Thyroid gland (tissue), 4 donors: ENCODE results near the gene TMEM88. TPM values are rescaled to one million over a fixed set of nuclear protein-coding genes. Genes with fewer than 3 reads are reported as not detected.
A peak's percentile ranks its signal among the peaks of the same experiment; 100 is the strongest.

Source experiments
- DNase-seq, 2 donors: peaks; one replicate each; pipeline ENCODE4 v3.0.0-alpha.2; 2019
- H3K27ac ChIP-seq, 3 donors: fragments of 200-600 bp; sonication (generic); 1 replicate in 2 of 3; 2 replicates in 1 of 3; pipeline ENCODE4 v1.5.1; 2016 to 2019; ENCODE audit warnings: mild to moderate bottlenecking in 1 of 3, moderate library complexity in 1 of 3
- H3K27me3 ChIP-seq: fragments of 200-600 bp; sonication (generic); one replicate; pipeline ENCODE4 v1.5.1; 2019
- H3K36me3 ChIP-seq, 2 donors: fragments of 200-600 bp; sonication (generic); one replicate each; pipeline ENCODE4 v1.5.1; 2016 to 2019
- H3K4me1 ChIP-seq, 2 donors: fragments of 200-600 bp; sonication (generic); one replicate each; pipeline ENCODE4 v1.5.1; 2017 to 2019
- H3K4me3 ChIP-seq, 3 donors: fragments of 200-600 bp; sonication (generic); replicated peaks in 1 of 3; 1 replicate in 2 of 3; 2 replicates in 1 of 3; pipeline ENCODE4 v1.5.1; 2016; ENCODE audit warnings: mild to moderate bottlenecking in 1 of 3
- H3K9me3 ChIP-seq: fragments of 200-600 bp; sonication (generic); one replicate; pipeline ENCODE4 v1.5.1; 2017
- POLR2A ChIP-seq, 2 donors: fragments of 450-650 bp; IDR thresholded peaks; one replicate each; pipeline ENCODE4 v1.6.1; 2017; ENCODE audit warnings: antibody characterized with exemption in 2 of 2, mild to moderate bottlenecking in 2 of 2, moderate library complexity in 1 of 2
- WGBS, 2 donors: methylation state at CpG; one replicate each; pipeline ENCODE4 v1.1.5; 2017; 5-methylcytosine and 5-hydroxymethylcytosine counted together
- intact Hi-C: fragments of 100-400 bp; cut with DNase I; formaldehyde crosslinking; loops from one replicate; pipeline ENCODE4 v1.15.1; 2023
- total RNA-seq, 4 donors: library from RNA; depleted of rRNA; stranded (reverse); fragments of >200 nt; gene quantifications; one replicate each; pipeline ENCODE4 v1.2.3, GENCODE V29; 2016
- TF ChIP-seq, protein P1 (sequence below), 6 experiments: fragments of 200-600 bp in 3 of 6; fragments of 450-650 bp in 3 of 6; sonication (generic) in 3 of 6; IDR thresholded peaks; one replicate each; pipeline ENCODE4 v1.5.1; 2016 to 2019; ENCODE audit warnings: antibody characterized with exemption in 6 of 6, mild to moderate bottlenecking in 2 of 6, inconsistent platforms in 1 of 6, moderate library complexity in 1 of 6

The TMEM88 gene
- total RNA-seq, 4 donors from 2014 or later, result 12.3 to 39.5 (median 18.4) TPM

GRCh38 chr17:7840875-7841274 is 14.0 kb upstream of the TMEM88 start:
- Histone ChIP-seq H3K27me3 (no peaks in the 10 kb centered on the region), H3K4me1 (peaks cover 39 to 47% of the 10 kb centered on the region in 2 donors), H3K27ac (peak overlapping the region; percentile 95 to 98 (median 97)), H3K4me3 (no peak overlapping the region), H3K9me3 (no peaks in the 10 kb centered on the region), H3K36me3 (peaks cover 5 to 7% of the 10 kb centered on the region in 2 donors)
- no peak for DNase-seq
- no peak for TF ChIP-seq POLR2A (IDR thresholded peaks at IDR 0.05)
- TF ChIP-seq, protein P1, sequence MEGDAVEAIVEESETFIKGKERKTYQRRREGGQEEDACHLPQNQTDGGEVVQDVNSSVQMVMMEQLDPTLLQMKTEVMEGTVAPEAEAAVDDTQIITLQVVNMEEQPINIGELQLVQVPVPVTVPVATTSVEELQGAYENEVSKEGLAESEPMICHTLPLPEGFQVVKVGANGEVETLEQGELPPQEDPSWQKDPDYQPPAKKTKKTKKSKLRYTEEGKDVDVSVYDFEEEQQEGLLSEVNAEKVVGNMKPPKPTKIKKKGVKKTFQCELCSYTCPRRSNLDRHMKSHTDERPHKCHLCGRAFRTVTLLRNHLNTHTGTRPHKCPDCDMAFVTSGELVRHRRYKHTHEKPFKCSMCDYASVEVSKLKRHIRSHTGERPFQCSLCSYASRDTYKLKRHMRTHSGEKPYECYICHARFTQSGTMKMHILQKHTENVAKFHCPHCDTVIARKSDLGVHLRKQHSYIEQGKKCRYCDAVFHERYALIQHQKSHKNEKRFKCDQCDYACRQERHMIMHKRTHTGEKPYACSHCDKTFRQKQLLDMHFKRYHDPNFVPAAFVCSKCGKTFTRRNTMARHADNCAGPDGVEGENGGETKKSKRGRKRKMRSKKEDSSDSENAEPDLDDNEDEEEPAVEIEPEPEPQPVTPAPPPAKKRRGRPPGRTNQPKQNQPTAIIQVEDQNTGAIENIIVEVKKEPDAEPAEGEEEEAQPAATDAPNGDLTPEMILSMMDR (IDR thresholded peaks at IDR 0.05), result no peak
- intact Hi-C loops, result loop anchor here (10.0 kb wide), 1 partner anchor 304 kb away; no protein-coding TSS in a partner anchor
- WGBS, 2 donors, result 82 to 97% methylated on average over 1 of the region's 1 CpG

GRCh38 chr17:7841396-7841914 is 13.4 kb upstream of the TMEM88 start:
- H3K4me1 ChIP-seq, result peaks cover 38 to 47% of the 10 kb centered on the region in 2 donors
- DNase-seq, result peak; percentile 93 to 94
- H3K27me3 ChIP-seq, result no peaks in the 10 kb centered on the region
- intact Hi-C loops, result loop anchor here (10.0 kb wide), 1 partner anchor 303 kb away; no protein-coding TSS in a partner anchor
- no peak for TF ChIP-seq POLR2A (IDR thresholded peaks at IDR 0.05)
- TF ChIP-seq, protein P1 (IDR thresholded peaks at IDR 0.05), result peak in 1 of 6 experiments; percentile 33
- 11 to 13% methylated on average over 16 of the region's 34 CpGs for WGBS, 2 donors
- H3K9me3 ChIP-seq, result no peaks in the 10 kb centered on the region
- peaks cover 10 to 13% of the 10 kb centered on the region in 2 donors for H3K36me3 ChIP-seq
- H3K27ac ChIP-seq, result peak overlapping the region; percentile 95 to 98 (median 97)
- peak overlapping the region in 2 of 3 donors; percentile 56 to 67 for H3K4me3 ChIP-seq

GRCh38 chr17:7841915-7842379 is 12.9 kb upstream of the TMEM88 start:
- intact Hi-C loops, result loop anchor here (10.0 kb wide), 1 partner anchor 303 kb away; no protein-coding TSS in a partner anchor
- Histone ChIP-seq H3K4me3 (peak overlapping the region; percentile 42 to 67 (median 63)), H3K27me3 (no peaks in the 10 kb centered on the region), H3K4me1 (peaks cover 33 to 42% of the 10 kb centered on the region in 2 donors), H3K36me3 (peaks cover 15 to 18% of the 10 kb centered on the region in 2 donors), H3K27ac (peak overlapping the region; percentile 95 to 98 (median 97)), H3K9me3 (no peaks in the 10 kb centered on the region)
- DNase-seq, result peak; percentile 92 to 95
- TF ChIP-seq, protein P1 (IDR thresholded peaks at IDR 0.05), result no peak
- TF ChIP-seq POLR2A (IDR thresholded peaks at IDR 0.05), result peak in 1 of 2 donors; percentile 46
- 0 to 1% methylated on average over 26 to 27 of the region's 46 CpGs for WGBS, 2 donors

- Histone ChIP-seq H3K9me3 (no peaks in the 10 kb centered on the region), H3K36me3 (peaks cover 22 to 24% of the 10 kb centered on the region in 2 donors), H3K4me1 (peaks cover 26 to 35% of the 10 kb centered on the region in 2 donors), H3K27me3 (no peaks in the 10 kb centered on the region), H3K4me3 (peak overlapping the region; percentile 63 to 77 (median 67)), H3K27ac (peak overlapping the region; percentile 95 to 98 (median 97))
- intact Hi-C loops, result loop anchor here (10.0 kb wide), 1 partner anchor 302 kb away; no protein-coding TSS in a partner anchor
- peak in 1 of 2 donors; percentile 22 for TF ChIP-seq POLR2A (IDR thresholded peaks at IDR 0.05)
- TF ChIP-seq, protein P1 (IDR thresholded peaks at IDR 0.05), result no peak
- DNase-seq, result peak; percentile 73 to 76
- WGBS, 2 donors, result 0% methylated on average over 37 to 43 of the region's 47 CpGs
Measured at GRCh38 chr17:7842380-7843256, 12.2 kb upstream of the TMEM88 start.
